CD4-positive, alpha-beta memory T cell (primary cell): ENCODE results near the gene LHFPL6. TPM values are rescaled to one million over a fixed set of nuclear protein-coding genes. Genes with fewer than 3 reads are reported as not detected.

ENCODE experiments used
- CTCF ChIA-PET: fragments of 350-600 bp; sonication (Branson Sonifier 250); formaldehyde crosslinking; loops from one replicate; lab custom pipeline; 2021; ENCODE audit warnings: inconsistent platforms; ENCODE audit not compliant: partially characterized antibody; lab: Charles Lee
- POLR2A ChIA-PET: fragments of 350-600 bp; sonication (Branson Sonifier 250); formaldehyde crosslinking; loops from one replicate; lab custom pipeline; 2021; ENCODE audit not compliant: partially characterized antibody; lab: Charles Lee
- DNase-seq, 5 donors: peaks; one replicate each; pipeline versions ENCODE4 v3.0.0 to v3.0.0-alpha.2; 2020 to 2022; ENCODE audit warnings: mixed read lengths in 1 of 5
- H3K27ac ChIP-seq: one replicate; pipeline ENCODE4 v1.7.0; 2013; ENCODE audit warnings: low read depth, low read length
- H3K27me3 ChIP-seq: 2 replicates; pipeline ENCODE4 v1.7.0; 2013; ENCODE audit warnings: mild to moderate bottlenecking, low read length, moderate library complexity; ENCODE audit not compliant: insufficient read depth
- H3K36me3 ChIP-seq: 2 replicates; pipeline ENCODE4 v1.7.0; 2013; ENCODE audit warnings: mild to moderate bottlenecking, low read length, moderate library complexity; ENCODE audit not compliant: insufficient read depth
- H3K4me1 ChIP-seq: 2 replicates; pipeline ENCODE4 v1.7.0; 2013; ENCODE audit warnings: mild to moderate bottlenecking, low read length, moderate library complexity; ENCODE audit not compliant: insufficient read depth
- H3K4me3 ChIP-seq, 2 donors: one replicate each; pipeline ENCODE4 v1.7.0; 2013; ENCODE audit warnings: low read length in 2 of 2, mild to moderate bottlenecking in 1 of 2
- H3K9me3 ChIP-seq, 2 donors: one replicate each; pipeline ENCODE4 v1.7.0; 2013; ENCODE audit warnings: low read length in 2 of 2, control low read depth in 1 of 2; ENCODE audit not compliant: control insufficient read depth in 1 of 2
- H3K27ac Mint-ChIP-seq, 7 donors: one replicate each; pipeline ENCODE4 v1.8.0; 2020 to 2021; ENCODE audit warnings: mixed read lengths in 7 of 7, mild to moderate bottlenecking in 6 of 7, inconsistent platforms in 3 of 7, moderate library complexity in 3 of 7
- H3K27me3 Mint-ChIP-seq, 2 donors: one replicate each; pipeline ENCODE4 v1.8.0; 2020 to 2021; ENCODE audit warnings: mixed read lengths in 2 of 2
- H3K36me3 Mint-ChIP-seq, 2 donors: one replicate each; pipeline ENCODE4 v1.8.0; 2020 to 2021; ENCODE audit warnings: mixed read lengths in 2 of 2, inconsistent platforms in 1 of 2, mild to moderate bottlenecking in 1 of 2
- H3K4me1 Mint-ChIP-seq, 4 donors: one replicate each; pipeline ENCODE4 v1.8.0; 2020 to 2021; ENCODE audit warnings: mixed read lengths in 4 of 4, mild to moderate bottlenecking in 1 of 4
- H3K4me3 Mint-ChIP-seq, 8 donors: one replicate each; pipeline ENCODE4 v1.8.0; 2020 to 2021; ENCODE audit warnings: mixed read lengths in 8 of 8, mild to moderate bottlenecking in 7 of 8, moderate library complexity in 6 of 8, inconsistent platforms in 3 of 8
- H3K9me3 Mint-ChIP-seq, 8 donors: one replicate each; pipeline ENCODE4 v1.8.0; 2020 to 2021; ENCODE audit warnings: mixed read lengths in 8 of 8, mild to moderate bottlenecking in 5 of 8, inconsistent platforms in 3 of 8, moderate library complexity in 1 of 8
- intact Hi-C: fragments of 100-400 bp; cut with micrococcal nuclease; formaldehyde crosslinking; loops from one replicate; pipeline ENCODE4 v1.15.1; 2023
- polyA plus RNA-seq, 2 donors: library from polyadenylated mRNA; unstranded; fragments of 300-500 nt; fragmentation: Illumina TruSeq; gene quantifications; one replicate each; pipeline ENCODE4 v1.2.3, GENCODE V29; 2021
- total RNA-seq, 2 experiments: library from RNA; stranded (reverse); gene quantifications; one replicate each; pipeline ENCODE4 v1.2.3, GENCODE V29; 2021

Gene LHFPL6
- total and polyA plus RNA-seq, 4 experiments from 2014 or later, result 0.16 TPM; not detected in 3

GRCh38 chr13:39567569-39567968 lies 35.4 kb downstream of the LHFPL6 start:
- no peak for DNase-seq
- CTCF ChIA-PET, result no interaction called here

GRCh38 chr13:39566216-39566869 lies 36.6 kb downstream of the LHFPL6 start:
- H3K27ac Mint-ChIP-seq, result no peak overlapping the region
- no peaks in the 10 kb centered on the region for H3K36me3 ChIP-seq
- H3K4me3 ChIP-seq, result no peak overlapping the region
- H3K27me3 Mint-ChIP-seq, result peaks cover 6 to 9% of the 10 kb centered on the region in 2 donors
- H3K4me1 Mint-ChIP-seq, result peaks cover 0 to 1% (median 0%) of the 10 kb centered on the region in 4 donors
- no peak for DNase-seq
- H3K9me3 Mint-ChIP-seq, result no peaks in the 10 kb centered on the region
- POLR2A ChIA-PET, result no interaction called here
- no peaks in the 10 kb centered on the region for H3K36me3 Mint-ChIP-seq
- no peaks in the 10 kb centered on the region for H3K27me3 ChIP-seq
- no peak overlapping the region for H3K4me3 Mint-ChIP-seq
- H3K27ac ChIP-seq, result no peak overlapping the region
- H3K4me1 ChIP-seq, result no peaks in the 10 kb centered on the region
- CTCF ChIA-PET, result no interaction called here
- no peaks in the 10 kb centered on the region for H3K9me3 ChIP-seq
- intact Hi-C loops, result no loop called here

More at GRCh38 chr13:39567569-39567968, 35.4 kb downstream of the LHFPL6 start:
- H3K9me3 ChIP-seq, result no peaks in the 10 kb centered on the region
- H3K4me3 ChIP-seq, result no peak overlapping the region
- no peaks in the 10 kb centered on the region for H3K36me3 Mint-ChIP-seq
- peaks cover 9 to 11% of the 10 kb centered on the region in 2 donors for H3K27me3 Mint-ChIP-seq
- H3K4me3 Mint-ChIP-seq, result no peak overlapping the region
- H3K27me3 ChIP-seq, result no peaks in the 10 kb centered on the region
- POLR2A ChIA-PET, result no interaction called here
- H3K36me3 ChIP-seq, result no peaks in the 10 kb centered on the region
- H3K27ac ChIP-seq, result no peak overlapping the region
- no peak overlapping the region for H3K27ac Mint-ChIP-seq
- intact Hi-C loops, result no loop called here
- H3K4me1 Mint-ChIP-seq, result peaks cover 0 to 1% (median 0%) of the 10 kb centered on the region in 4 donors
- no peaks in the 10 kb centered on the region for H3K4me1 ChIP-seq
- H3K9me3 Mint-ChIP-seq, result no peaks in the 10 kb centered on the region

GRCh38 chr13:39565036-39565949 lies 37.7 kb downstream of the LHFPL6 start:
- no peak for DNase-seq
- no peaks in the 10 kb centered on the region for H3K9me3 ChIP-seq
- intact Hi-C loops, result no loop called here
- H3K36me3 ChIP-seq, result no peaks in the 10 kb centered on the region
- Mint-ChIP-seq H3K9me3 (no peaks in the 10 kb centered on the region), H3K27ac (no peak overlapping the region), H3K4me1 (peaks cover 0 to 1% (median 0%) of the 10 kb centered on the region in 4 donors), H3K36me3 (no peaks in the 10 kb centered on the region), H3K4me3 (no peak overlapping the region), H3K27me3 (peaks cover 10 to 11% of the 10 kb centered on the region in 2 donors)
- H3K27me3 ChIP-seq, result no peaks in the 10 kb centered on the region
- H3K4me1 ChIP-seq, result no peaks in the 10 kb centered on the region
- no peak overlapping the region for H3K27ac ChIP-seq
- ChIA-PET POLR2A (no interaction called here), CTCF (no interaction called here)
- no peak overlapping the region for H3K4me3 ChIP-seq

GRCh38 chr13:39563470-39563735 lies 39.6 kb downstream of the LHFPL6 start:
- DNase-seq, result no peak
- H3K4me1 ChIP-seq, result no peaks in the 10 kb centered on the region
- H3K27ac ChIP-seq, result no peak overlapping the region
- H3K4me3 ChIP-seq, result no peak overlapping the region
- H3K36me3 Mint-ChIP-seq, result no peaks in the 10 kb centered on the region
- POLR2A ChIA-PET, result no interaction called here
- H3K4me1 Mint-ChIP-seq, result peaks cover 0 to 1% (median 0%) of the 10 kb centered on the region in 4 donors
- H3K9me3 Mint-ChIP-seq, result no peaks in the 10 kb centered on the region
- H3K4me3 Mint-ChIP-seq, result no peak overlapping the region
- CTCF ChIA-PET, result no interaction called here
- no peaks in the 10 kb centered on the region for H3K9me3 ChIP-seq
- H3K36me3 ChIP-seq, result no peaks in the 10 kb centered on the region
- no peaks in the 10 kb centered on the region for H3K27me3 ChIP-seq
- intact Hi-C loops, result no loop called here
- peaks cover 9 to 13% of the 10 kb centered on the region in 2 donors for H3K27me3 Mint-ChIP-seq
- no peak overlapping the region for H3K27ac Mint-ChIP-seq

GRCh38 chr13:39561971-39562370 lies 41.0 kb downstream of the LHFPL6 start:
- Histone ChIP-seq H3K4me1 (no peaks in the 10 kb centered on the region), H3K9me3 (no peaks in the 10 kb centered on the region), H3K36me3 (no peaks in the 10 kb centered on the region), H3K4me3 (no peak overlapping the region), H3K27ac (no peak overlapping the region), H3K27me3 (no peaks in the 10 kb centered on the region)
- no peaks in the 10 kb centered on the region for H3K9me3 Mint-ChIP-seq
- H3K4me1 Mint-ChIP-seq, result peaks cover 0 to 1% (median 0%) of the 10 kb centered on the region in 4 donors
- no peak overlapping the region for H3K27ac Mint-ChIP-seq
- intact Hi-C loops, result no loop called here
- POLR2A ChIA-PET, result no interaction called here
- no peak for DNase-seq
- CTCF ChIA-PET, result no interaction called here
- H3K36me3 Mint-ChIP-seq, result no peaks in the 10 kb centered on the region
- peaks cover 10 to 11% of the 10 kb centered on the region in 2 donors for H3K27me3 Mint-ChIP-seq
- H3K4me3 Mint-ChIP-seq, result no peak overlapping the region

GRCh38 chr13:39559847-39560246 lies 43.1 kb downstream of the LHFPL6 start:
- Histone ChIP-seq H3K27ac (no peak overlapping the region), H3K4me3 (no peak overlapping the region), H3K27me3 (no peaks in the 10 kb centered on the region), H3K9me3 (no peaks in the 10 kb centered on the region), H3K36me3 (no peaks in the 10 kb centered on the region), H3K4me1 (no peaks in the 10 kb centered on the region)
- ChIA-PET POLR2A (no interaction called here), CTCF (no interaction called here)
- no peak for DNase-seq
- Mint-ChIP-seq H3K9me3 (peaks cover 0 to 4% (median 0%) of the 10 kb centered on the region in 8 donors), H3K4me1 (no peaks in the 10 kb centered on the region), H3K4me3 (no peak overlapping the region), H3K27ac (no peak overlapping the region), H3K36me3 (no peaks in the 10 kb centered on the region), H3K27me3 (peaks cover 7 to 12% of the 10 kb centered on the region in 2 donors)
- intact Hi-C loops, result no loop called here

GRCh38 chr13:39557285-39557955 lies 45.6 kb downstream of the LHFPL6 start:
- no peak for DNase-seq
- Histone ChIP-seq H3K4me1 (no peaks in the 10 kb centered on the region), H3K27ac (no peak overlapping the region), H3K9me3 (no peaks in the 10 kb centered on the region), H3K36me3 (no peaks in the 10 kb centered on the region), H3K27me3 (no peaks in the 10 kb centered on the region), H3K4me3 (no peak overlapping the region)
- Mint-ChIP-seq H3K27me3 (peaks cover 7 to 16% of the 10 kb centered on the region in 2 donors), H3K27ac (peak overlapping the region in 1 of 7 donors; percentile 54), H3K4me1 (no peaks in the 10 kb centered on the region), H3K9me3 (peaks cover 0 to 4% (median 0%) of the 10 kb centered on the region in 8 donors), H3K36me3 (no peaks in the 10 kb centered on the region), H3K4me3 (no peak overlapping the region)
- intact Hi-C loops, result no loop called here
- POLR2A ChIA-PET, result no interaction called here
- CTCF ChIA-PET, result no interaction called here
